Transverse colon (tissue), 4 donors: Measurements from ENCODE around the gene CSTA.

ENCODE experiments used
- CTCF ChIP-seq, 5 experiments: fragments of 200-600 bp in 3 of 5; fragments of 450-650 bp in 2 of 5; sonication (generic) in 3 of 5; IDR thresholded peaks; 1 replicate in 2 of 5; 2 replicates in 3 of 5; pipeline ENCODE4 v1.5.1; 2016 to 2017; ENCODE audit warnings: antibody characterized with exemption in 5 of 5, inconsistent platforms in 3 of 5, mild to moderate bottlenecking in 2 of 5, moderate library complexity in 1 of 5
- POLR2A ChIP-seq: fragments of 450-650 bp; IDR thresholded peaks from one replicate; pipeline ENCODE4 v1.6.1; 2016; ENCODE audit warnings: antibody characterized with exemption, mild to moderate bottlenecking, moderate library complexity
- POLR2AphosphoS5 ChIP-seq, 3 donors: sonication (generic); formaldehyde crosslinking; IDR thresholded peaks; one replicate each; pipeline ENCODE4 v1.6.1; 2016; ENCODE audit warnings: antibody characterized with exemption in 3 of 3

- TF ChIP-seq CTCF (IDR thresholded peaks at IDR 0.05) = peak in 4 of 5 experiments; percentile 26 to 69 (median 47)
- TF ChIP-seq POLR2A = peak; percentile 95
- TF ChIP-seq POLR2AphosphoS5 (IDR thresholded peaks at IDR 0.05) = peak; percentile 97 to 98 (median 97)
These were observed 59.0 kb downstream of the CSTA start, which contains the start of gene FAM162A for GRCh38 chr3:122383771-122384697.
